Measurements from ENCODE around the gene ZNF423.

- TF ChIP-seq CTCF (IDR thresholded peaks at IDR 0.05 in 2 of 3, conservative IDR thresholded peaks at IDR 0.05 in 1 of 3; ENCODE audit: insufficient read depth in 2 of 3, low read depth in 1 of 3, low read length in 3 of 3) (no peak), POLR2AphosphoS5 (IDR thresholded peaks at IDR 0.05; ENCODE audit: control insufficient read depth, insufficient read depth, low read depth, low read length) (no peak)
These were observed 303.5 kb downstream of the ZNF423 start for GRCh38 chr16:49552313-49552928.
